ENCODE measurements around the gene CDK18. TPM values are rescaled to one million over a fixed set of nuclear protein-coding genes. Genes with fewer than 3 reads are reported as not detected.

Gene CDK18
- total RNA-seq, 6 experiments from 2014 or later: 6.3 to 22.3 (median 9.7) TPM

DNA sequence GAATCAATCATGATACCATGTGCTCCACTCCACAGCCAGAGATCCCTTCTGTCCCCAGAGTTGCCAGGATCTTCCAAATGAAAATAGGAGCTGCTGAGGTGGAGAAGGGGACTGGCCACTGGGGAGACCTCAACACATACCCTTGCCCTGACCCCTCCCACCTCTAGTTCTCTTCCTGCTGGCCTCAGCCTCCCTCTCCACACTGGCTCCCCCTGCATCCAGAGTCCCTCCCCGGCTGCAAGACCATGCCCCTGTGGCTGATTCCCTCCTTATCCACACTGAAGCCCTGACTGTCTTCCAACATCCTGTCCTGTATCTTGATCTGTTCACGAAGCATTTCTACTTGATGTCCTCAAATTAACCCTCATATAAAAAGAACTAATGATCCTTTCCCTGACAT lies 21.1 kb upstream of the CDK18 start:
- ATAC-seq: no peak
- Histone ChIP-seq H3K4me1 (no peaks in the 10 kb centered on the region), H3K27me3 (no peaks in the 10 kb centered on the region), H3K9me3 (no peaks in the 10 kb centered on the region), H3K36me3 (no peaks in the 10 kb centered on the region), H3K4me3 (no peak overlapping the region), H3K27ac (no peak overlapping the region)
- intact Hi-C loops (cut with DNase I): loop anchor here (10.0 kb wide), 2 partner anchors 129 to 139 kb away; partner anchors contain the start of gene KLHDC8A (in 1 of the 2)
- TF ChIP-seq POLR2A (IDR thresholded peaks at IDR 0.05): no peak
- TF ChIP-seq CTCF (IDR thresholded peaks at IDR 0.05): no peak
- WGBS (ENCODE audit: insufficient coverage, low coverage, low lambda C conversion rate, missing lambda C conversion rate): 4% methylated on average over 2 of the region's 2 CpGs
- DNase-seq: no peak

- H3K27me3 ChIP-seq: no peaks in the 10 kb centered on the region
- no peak for TF ChIP-seq POLR2A (IDR thresholded peaks at IDR 0.05)
- TF ChIP-seq CTCF (IDR thresholded peaks at IDR 0.05): peak; percentile 87 to 96 (median 92)
- no peak overlapping the region for H3K27ac ChIP-seq
- no peaks in the 10 kb centered on the region for H3K9me3 ChIP-seq
- ATAC-seq (peak; percentile 89 to 94 (median 92)), DNase-seq (peak; percentile 57 to 74 (median 71))
- H3K36me3 ChIP-seq: no peaks in the 10 kb centered on the region
- WGBS (ENCODE audit: insufficient coverage, low coverage, low lambda C conversion rate, missing lambda C conversion rate): 40% methylated on average over 7 of the region's 13 CpGs
- no peak overlapping the region for H3K4me3 ChIP-seq
- intact Hi-C loops (cut with DNase I): loop anchor here (5.0 to 10.0 kb wide), 3 partner anchors 37 to 140 kb away; partner anchors contain the start of gene KLHDC8A (in 1 of the 2)
- H3K4me1 ChIP-seq: no peaks in the 10 kb centered on the region
Observed at GRCh38 chr1:205484985-205485967, 19.2 kb upstream of the CDK18 start.

- 88% methylated on average over 6 of the region's 6 CpGs for WGBS (ENCODE audit: insufficient coverage, low coverage, low lambda C conversion rate, missing lambda C conversion rate)
- no peaks in the 10 kb centered on the region for H3K36me3 ChIP-seq
- no peaks in the 10 kb centered on the region for H3K9me3 ChIP-seq
- no peaks in the 10 kb centered on the region for H3K27me3 ChIP-seq
- H3K27ac ChIP-seq: no peak overlapping the region
- DNase-seq: no peak
- no peak for ATAC-seq
- H3K4me1 ChIP-seq: no peaks in the 10 kb centered on the region
- TF ChIP-seq POLR2A (IDR thresholded peaks at IDR 0.05): no peak
- no peak for TF ChIP-seq CTCF (IDR thresholded peaks at IDR 0.05)
- intact Hi-C loops (cut with DNase I): loop anchor here (5.0 to 10.0 kb wide), 3 partner anchors 36 to 141 kb away; partner anchors contain the start of gene KLHDC8A (in 1 of the 2)
- H3K4me3 ChIP-seq: no peak overlapping the region
Observed at GRCh38 chr1:205486258-205486657, 18.2 kb upstream of the CDK18 start.

- peak; percentile 69 to 83 (median 72) for ATAC-seq
- no peaks in the 10 kb centered on the region for H3K4me1 ChIP-seq
Observed at GRCh38 chr1:205488074-205488723, 16.3 kb upstream of the CDK18 start.

More at GRCh38 chr1:205488074-205488723, 16.3 kb upstream of the CDK18 start:
- intact Hi-C loops (cut with DNase I): loop anchor here (5.0 to 10.0 kb wide), 3 partner anchors 34 to 143 kb away; partner anchors contain the start of gene KLHDC8A (in 1 of the 2)
- no peaks in the 10 kb centered on the region for H3K9me3 ChIP-seq
- peak in 1 of 3 donors; percentile 37 for DNase-seq
- TF ChIP-seq POLR2A (IDR thresholded peaks at IDR 0.05): no peak
- peak; percentile 72 to 83 (median 79) for TF ChIP-seq CTCF (IDR thresholded peaks at IDR 0.05)
- H3K4me3 ChIP-seq: no peak overlapping the region
- H3K27me3 ChIP-seq: no peaks in the 10 kb centered on the region
- no peak overlapping the region for H3K27ac ChIP-seq
- 11% methylated on average over 6 of the region's 9 CpGs for WGBS (ENCODE audit: insufficient coverage, low coverage, low lambda C conversion rate, missing lambda C conversion rate)
- no peaks in the 10 kb centered on the region for H3K36me3 ChIP-seq
